SK-N-SH (cell line): ENCODE measurements around the gene CRISP3. TPM values are rescaled to one million over a fixed set of nuclear protein-coding genes. Genes with fewer than 3 reads are reported as not detected.

ENCODE experiments used
- CTCF ChIA-PET: fragments of 300-600, 350-600 bp; formaldehyde crosslinking; extraction: SDS; loops from one replicate; lab custom pipeline; 2021; lab: Yijun Ruan, JAX
- POLR2A ChIA-PET: fragments of 350-600 bp; sonication (Branson Sonifier 250); formaldehyde crosslinking; extraction: SDS; loops from one replicate; lab custom pipeline; 2020; ENCODE audit warnings: antibody characterized with exemption, inconsistent platforms; lab: Yijun Ruan, JAX
- DNase-seq: peaks from one replicate; pipeline ENCODE4 v3.0.0; 2012
- H2AFZ ChIP-seq: fragments of 200-600 bp; sonication (generic); 2 replicates; pipeline ENCODE4 v1.8.1; 2016; ENCODE audit warnings: antibody characterized with exemption, mild to moderate bottlenecking, low read depth
- H3F3A ChIP-seq: fragments of 200-600 bp; sonication (generic); replicated peaks from 2 replicates; pipeline ENCODE3; 2016; ENCODE audit warnings: antibody characterized with exemption, mild to moderate bottlenecking; ENCODE audit not compliant: insufficient read depth
- H3K27ac ChIP-seq, 2 experiments: fragments of 200-500 bp in 1 of 2; fragments of 200-600 bp in 1 of 2; sonication (Bioruptor generic) in 1 of 2; sonication (generic), shearing (Covaris generic) in 1 of 2; 2 replicates each; pipeline versions ENCODE4 v1.5.1 to v1.6.1; 2014 to 2016; ENCODE audit warnings: low read depth in 2 of 2, inconsistent platforms in 1 of 2, low read length in 1 of 2, mild to moderate bottlenecking in 1 of 2, mixed read lengths in 1 of 2
- H3K27me3 ChIP-seq: fragments of 200-600 bp; sonication (generic), shearing (Covaris generic); 2 replicates; pipeline ENCODE4 v1.6.1; 2016; ENCODE audit warnings: mixed run types; ENCODE audit not compliant: insufficient read depth
- H3K36me3 ChIP-seq, 2 experiments: fragments of 200-500 bp in 1 of 2; fragments of 200-600 bp in 1 of 2; sonication (Bioruptor generic) in 1 of 2; sonication (generic) in 1 of 2; replicated peaks in 1 of 2; 2 replicates each; pipeline versions ENCODE3 to v1.5.1; 2014 to 2016; ENCODE audit warnings: low read length in 1 of 2, mild to moderate bottlenecking in 1 of 2; ENCODE audit not compliant: insufficient read depth in 2 of 2, control insufficient read depth in 1 of 2
- H3K4me1 ChIP-seq, 2 experiments: fragments of 200-500 bp in 1 of 2; fragments of 200-600 bp in 1 of 2; sonication (Bioruptor generic) in 1 of 2; sonication (generic), shearing (Covaris generic) in 1 of 2; 2 replicates each; pipeline versions ENCODE4 v1.5.1 to v1.6.1; 2014 to 2016; ENCODE audit warnings: low read depth in 1 of 2, low read length in 1 of 2, mixed run types in 1 of 2; ENCODE audit not compliant: insufficient read depth in 2 of 2, control insufficient read depth in 1 of 2
- H3K4me2 ChIP-seq: fragments of 200-600 bp; sonication (generic), shearing (Covaris generic); 2 replicates; pipeline ENCODE4 v1.6.1; 2017; ENCODE audit warnings: mixed run types
- H3K4me3 ChIP-seq, 2 experiments: fragments of 200-500 bp in 1 of 2; fragments of 200-600 bp in 1 of 2; sonication (Bioruptor generic) in 1 of 2; sonication (generic), shearing (Covaris generic) in 1 of 2; 2 replicates each; pipeline versions ENCODE4 v1.5.1 to v1.8.1; 2014 to 2016; ENCODE audit warnings: low read depth in 2 of 2, inconsistent platforms in 1 of 2, low read length in 1 of 2, mild to moderate bottlenecking in 1 of 2, mixed read lengths in 1 of 2, moderate library complexity in 1 of 2
- H3K79me2 ChIP-seq: fragments of 200-600 bp; sonication (generic); 2 replicates; pipeline ENCODE4 v1.8.1; 2017; ENCODE audit warnings: mild to moderate bottlenecking; ENCODE audit not compliant: insufficient read depth
- H3K9ac ChIP-seq: fragments of 200-600 bp; sonication (generic); 2 replicates; pipeline ENCODE4 v1.6.1; 2017; ENCODE audit warnings: mixed run types
- H3K9me2 ChIP-seq: fragments of 200-600 bp; sonication (generic); 2 replicates; pipeline ENCODE4 v1.6.1; 2017; ENCODE audit warnings: mixed run types
- H3K9me3 ChIP-seq: fragments of 200-600 bp; sonication (generic); 2 replicates; pipeline ENCODE4 v1.6.1; 2017; ENCODE audit warnings: mixed run types, mild to moderate bottlenecking, moderate library complexity
- H4K20me1 ChIP-seq: fragments of 200-600 bp; sonication (generic); 2 replicates; pipeline ENCODE4 v1.6.1; 2017; ENCODE audit warnings: mild to moderate bottlenecking, mixed run types; ENCODE audit not compliant: insufficient read depth
- CHD2 ChIP-seq: fragments of 150-350 bp; IDR thresholded peaks from 2 replicates; pipeline ENCODE4 v1.6.1; 2018; ENCODE audit warnings: low read length; ENCODE audit not compliant: partially characterized antibody
- EP300 ChIP-seq, 2 experiments: IDR thresholded peaks; 2 replicates each; pipeline versions ENCODE4 v1.4.0 to v1.6.1; 2012; ENCODE audit warnings: borderline replicate concordance in 1 of 2, low read depth in 1 of 2, low read length in 1 of 2
- EZH2phosphoT487 ChIP-seq: fragments of 200-600 bp; sonication (generic); IDR thresholded peaks from 2 replicates; pipeline ENCODE4 v1.6.1; 2017; ENCODE audit warnings: low read depth, mixed run types, mild to moderate bottlenecking, antibody characterized with exemption, moderate library complexity, borderline replicate concordance
- FOSL2 ChIP-seq: IDR thresholded peaks from 2 replicates; pipeline ENCODE4 v1.4.0; 2012; ENCODE audit warnings: low read depth, mild to moderate bottlenecking, moderate library complexity, borderline replicate concordance
- FOXM1 ChIP-seq: IDR thresholded peaks from 2 replicates; pipeline ENCODE4 v1.4.0; 2012; ENCODE audit warnings: low read depth, mild to moderate bottlenecking
- GABPA ChIP-seq: IDR thresholded peaks from 2 replicates; pipeline ENCODE4 v1.4.0; 2012; ENCODE audit warnings: low read depth, mild to moderate bottlenecking
- IRF3 ChIP-seq: fragments of 150-350 bp; IDR thresholded peaks from 2 replicates; pipeline ENCODE4 v1.6.1; 2016; ENCODE audit warnings: mild to moderate bottlenecking, low read depth, low read length
- MXI1 ChIP-seq: IDR thresholded peaks from 2 replicates; pipeline ENCODE4 v1.6.1; 2012; ENCODE audit warnings: mild to moderate bottlenecking, low read depth, low read length, improper control_type of control experiment
- NFIC ChIP-seq: IDR thresholded peaks from 2 replicates; pipeline ENCODE4 v1.4.0; 2012; ENCODE audit warnings: borderline replicate concordance
- NRF1 ChIP-seq: IDR thresholded peaks from 2 replicates; pipeline ENCODE4 v1.6.1; 2012; ENCODE audit warnings: low read depth, mild to moderate bottlenecking, low read length
- PBX3 ChIP-seq: IDR thresholded peaks from 2 replicates; pipeline ENCODE4; 2012
- POLR2AphosphoS5 ChIP-seq: IDR thresholded peaks from 2 replicates; pipeline ENCODE4 v1.6.1; 2012; ENCODE audit warnings: low read depth, low read length
- RAD21 ChIP-seq: IDR thresholded peaks from 2 replicates; pipeline ENCODE4 v1.6.1; 2012; ENCODE audit warnings: mild to moderate bottlenecking, low read length
- RCOR1 ChIP-seq: fragments of 150-350 bp; IDR thresholded peaks from 2 replicates; pipeline ENCODE4 v1.6.1; 2017; ENCODE audit warnings: antibody characterized with exemption, low read length
- SIN3A ChIP-seq: IDR thresholded peaks from 2 replicates; pipeline ENCODE4 v1.6.1; 2012; ENCODE audit warnings: low read depth, mild to moderate bottlenecking, low read length, moderate library complexity, borderline replicate concordance
- SMC3 ChIP-seq: IDR thresholded peaks from 2 replicates; pipeline ENCODE4 v1.6.1; 2012; ENCODE audit warnings: low read depth, low read length, improper control_type of control experiment
- WGBS: methylation state at CpG from one replicate; pipeline ENCODE4 v1.1.6; 2017; ENCODE audit warnings: low lambda C conversion rate; 5-methylcytosine and 5-hydroxymethylcytosine counted together
- polyA plus RNA-seq, 3 experiments: library from polyadenylated mRNA; depleted of rRNA; stranded (reverse); fragments of >200 nt; gene quantifications; 2 replicates each; pipeline ENCODE4 v1.2.3, GENCODE V29; 2012
- TF ChIP-seq, protein P1 (sequence below): IDR thresholded peaks from 2 replicates; pipeline ENCODE4 v1.6.1; 2012; ENCODE audit warnings: mild to moderate bottlenecking, low read depth, low read length, moderate library complexity
- TF ChIP-seq, protein P2 (sequence below): fragments of 200-600 bp; sonication (generic); IDR thresholded peaks from 2 replicates; pipeline ENCODE4 v1.6.1; 2017; ENCODE audit warnings: antibody characterized with exemption, mild to moderate bottlenecking, moderate library complexity

Gene CRISP3
- polyA plus RNA-seq, 1 of the 3 experiments (the other 2 are of a cell fraction), result not detected

DNA sequence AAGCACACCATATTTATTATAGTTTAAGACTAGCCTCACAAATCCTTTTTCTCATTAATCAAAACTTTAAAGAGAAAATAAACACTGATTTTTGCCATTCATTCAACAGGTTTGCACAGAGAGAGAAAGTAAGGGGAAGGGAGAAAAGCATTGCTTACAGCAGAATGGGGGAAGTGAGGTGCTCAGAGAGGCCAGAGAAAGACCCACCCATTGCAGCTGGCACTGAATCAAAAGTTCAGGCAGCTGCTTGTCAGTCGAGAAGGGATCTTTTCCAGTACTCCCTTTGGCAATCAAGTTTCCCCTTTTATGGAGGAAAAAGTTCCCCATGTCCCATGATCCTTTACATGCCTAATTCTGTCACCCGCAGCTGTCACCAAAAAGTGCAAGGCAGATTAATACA, 22.9 kb downstream of the CRISP3 start:
- Histone ChIP-seq H3K79me2 (no peaks in the 10 kb centered on the region), H3K9me3 (no peaks in the 10 kb centered on the region), H2AFZ (no peak overlapping the region), H3K9ac (no peak overlapping the region), H3K4me3 (no peak overlapping the region), H3K4me1 (no peaks in the 10 kb centered on the region), H3K36me3 (no peaks in the 10 kb centered on the region), H3K9me2 (no peaks in the 10 kb centered on the region), H3K4me2 (no peak overlapping the region), H3K27me3 (no peaks in the 10 kb centered on the region), H4K20me1 (no peaks in the 10 kb centered on the region), H3F3A (no peaks in the 10 kb centered on the region), H3K27ac (no peak overlapping the region)
- WGBS, result 15% methylated on average over 2 of the region's 2 CpGs
- CTCF ChIA-PET, result no interaction called here
- TF ChIP-seq GABPA (no peak), EZH2phosphoT487 (no peak), PBX3 (no peak), MXI1 (no peak), RAD21 (no peak), RCOR1 (no peak), CHD2 (no peak), EP300 (IDR thresholded peaks at IDR 0.05; ENCODE audit: borderline replicate concordance in 1 of 2, low read depth in 1 of 2, low read length in 1 of 2) (no peak), NRF1 (no peak), FOXM1 (no peak), SIN3A (no peak), NFIC (no peak), FOSL2 (no peak), SMC3 (no peak), IRF3 (no peak), POLR2AphosphoS5 (no peak)
- TF ChIP-seq, protein P1, sequence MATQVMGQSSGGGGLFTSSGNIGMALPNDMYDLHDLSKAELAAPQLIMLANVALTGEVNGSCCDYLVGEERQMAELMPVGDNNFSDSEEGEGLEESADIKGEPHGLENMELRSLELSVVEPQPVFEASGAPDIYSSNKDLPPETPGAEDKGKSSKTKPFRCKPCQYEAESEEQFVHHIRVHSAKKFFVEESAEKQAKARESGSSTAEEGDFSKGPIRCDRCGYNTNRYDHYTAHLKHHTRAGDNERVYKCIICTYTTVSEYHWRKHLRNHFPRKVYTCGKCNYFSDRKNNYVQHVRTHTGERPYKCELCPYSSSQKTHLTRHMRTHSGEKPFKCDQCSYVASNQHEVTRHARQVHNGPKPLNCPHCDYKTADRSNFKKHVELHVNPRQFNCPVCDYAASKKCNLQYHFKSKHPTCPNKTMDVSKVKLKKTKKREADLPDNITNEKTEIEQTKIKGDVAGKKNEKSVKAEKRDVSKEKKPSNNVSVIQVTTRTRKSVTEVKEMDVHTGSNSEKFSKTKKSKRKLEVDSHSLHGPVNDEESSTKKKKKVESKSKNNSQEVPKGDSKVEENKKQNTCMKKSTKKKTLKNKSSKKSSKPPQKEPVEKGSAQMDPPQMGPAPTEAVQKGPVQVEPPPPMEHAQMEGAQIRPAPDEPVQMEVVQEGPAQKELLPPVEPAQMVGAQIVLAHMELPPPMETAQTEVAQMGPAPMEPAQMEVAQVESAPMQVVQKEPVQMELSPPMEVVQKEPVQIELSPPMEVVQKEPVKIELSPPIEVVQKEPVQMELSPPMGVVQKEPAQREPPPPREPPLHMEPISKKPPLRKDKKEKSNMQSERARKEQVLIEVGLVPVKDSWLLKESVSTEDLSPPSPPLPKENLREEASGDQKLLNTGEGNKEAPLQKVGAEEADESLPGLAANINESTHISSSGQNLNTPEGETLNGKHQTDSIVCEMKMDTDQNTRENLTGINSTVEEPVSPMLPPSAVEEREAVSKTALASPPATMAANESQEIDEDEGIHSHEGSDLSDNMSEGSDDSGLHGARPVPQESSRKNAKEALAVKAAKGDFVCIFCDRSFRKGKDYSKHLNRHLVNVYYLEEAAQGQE, result no peak
- TF ChIP-seq, protein P2, sequence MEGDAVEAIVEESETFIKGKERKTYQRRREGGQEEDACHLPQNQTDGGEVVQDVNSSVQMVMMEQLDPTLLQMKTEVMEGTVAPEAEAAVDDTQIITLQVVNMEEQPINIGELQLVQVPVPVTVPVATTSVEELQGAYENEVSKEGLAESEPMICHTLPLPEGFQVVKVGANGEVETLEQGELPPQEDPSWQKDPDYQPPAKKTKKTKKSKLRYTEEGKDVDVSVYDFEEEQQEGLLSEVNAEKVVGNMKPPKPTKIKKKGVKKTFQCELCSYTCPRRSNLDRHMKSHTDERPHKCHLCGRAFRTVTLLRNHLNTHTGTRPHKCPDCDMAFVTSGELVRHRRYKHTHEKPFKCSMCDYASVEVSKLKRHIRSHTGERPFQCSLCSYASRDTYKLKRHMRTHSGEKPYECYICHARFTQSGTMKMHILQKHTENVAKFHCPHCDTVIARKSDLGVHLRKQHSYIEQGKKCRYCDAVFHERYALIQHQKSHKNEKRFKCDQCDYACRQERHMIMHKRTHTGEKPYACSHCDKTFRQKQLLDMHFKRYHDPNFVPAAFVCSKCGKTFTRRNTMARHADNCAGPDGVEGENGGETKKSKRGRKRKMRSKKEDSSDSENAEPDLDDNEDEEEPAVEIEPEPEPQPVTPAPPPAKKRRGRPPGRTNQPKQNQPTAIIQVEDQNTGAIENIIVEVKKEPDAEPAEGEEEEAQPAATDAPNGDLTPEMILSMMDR, result no peak
- no peak for DNase-seq
- POLR2A ChIA-PET, result no interaction called here
